WTC11 (cell line): ENCODE data around the gene UNC93B1. TPM values are rescaled to one million over a fixed set of nuclear protein-coding genes. Genes with fewer than 3 reads are reported as not detected.

Source experiments
- ATAC-seq: fragments of 200-7000 bp; cut with Tn5 transposase; 2 replicates; pipeline ENCODE4 v1.10.0; 2021; ENCODE audit warnings: mild to moderate bottlenecking, moderate library complexity
- CTCF ChIA-PET: fragments of 300-600 bp; sonication (Branson Sonifier 250); formaldehyde crosslinking; loops from one replicate; lab custom pipeline; 2021; ENCODE audit warnings: antibody characterized with exemption; lab: Charles Lee
- POLR2A ChIA-PET: fragments of 350-600 bp; sonication (Branson Sonifier 250); formaldehyde crosslinking; loops from one replicate; lab custom pipeline; 2021; ENCODE audit warnings: antibody characterized with exemption; lab: Charles Lee
- DNase-seq: peaks from one replicate; pipeline ENCODE4 v3.0.0; 2021; ENCODE audit warnings: low spot score
- H3K27ac Mint-ChIP-seq: 2 replicates; pipeline ENCODE4 v1.8.0; 2021; ENCODE audit warnings: mixed read lengths
- H3K27me3 Mint-ChIP-seq: 2 replicates; pipeline ENCODE4 v1.8.0; 2021; ENCODE audit warnings: low read depth, mild to moderate bottlenecking, moderate library complexity, mixed read lengths
- H3K36me3 Mint-ChIP-seq: 2 replicates; pipeline ENCODE4 v1.8.0; 2021; ENCODE audit warnings: mixed read lengths
- H3K4me1 Mint-ChIP-seq: 2 replicates; pipeline ENCODE4 v1.8.0; 2022; ENCODE audit warnings: mixed read lengths
- H3K4me3 Mint-ChIP-seq: 2 replicates; pipeline ENCODE4 v1.8.0; 2021; ENCODE audit warnings: mild to moderate bottlenecking, moderate library complexity, mixed read lengths
- H3K9me3 Mint-ChIP-seq: 2 replicates; pipeline ENCODE4 v1.8.0; 2021; ENCODE audit warnings: mixed read lengths
- ELF4 ChIP-seq: sonication (generic); formaldehyde crosslinking; IDR thresholded peaks from 2 replicates; pipeline ENCODE4 v1.8.1; 2022; ENCODE audit warnings: low read depth, mild to moderate bottlenecking, moderate library complexity, missing genetic modification reagents
- EMX1 ChIP-seq: fragments of 250-450 bp; sonication (Bioruptor Pico); IDR thresholded peaks from 2 replicates; pipeline ENCODE4 v1.8.0; 2021; ENCODE audit warnings: mild to moderate bottlenecking
- FOXJ3 ChIP-seq: sonication (generic); formaldehyde crosslinking; IDR thresholded peaks from 2 replicates; pipeline ENCODE4 v1.9.0; 2021; ENCODE audit warnings: missing genetic modification reagents, mild to moderate bottlenecking, borderline replicate concordance
- HMGXB4 ChIP-seq: sonication (generic); formaldehyde crosslinking; IDR thresholded peaks from 2 replicates; pipeline ENCODE4 v1.8.1; 2023; ENCODE audit warnings: mild to moderate bottlenecking, moderate library complexity, missing genetic modification reagents
- IRF1 ChIP-seq: sonication (generic); formaldehyde crosslinking; IDR thresholded peaks from 2 replicates; pipeline ENCODE4 v1.8.0; 2023; ENCODE audit warnings: missing genetic modification reagents
- KAT7 ChIP-seq: sonication (generic); formaldehyde crosslinking; IDR thresholded peaks from 2 replicates; pipeline ENCODE4 v1.8.1; 2023; ENCODE audit warnings: missing genetic modification reagents, mild to moderate bottlenecking, borderline replicate concordance
- MLX ChIP-seq: sonication (generic); formaldehyde crosslinking; IDR thresholded peaks from 2 replicates; pipeline ENCODE4 v1.8.1; 2023; ENCODE audit warnings: mild to moderate bottlenecking, missing genetic modification reagents, moderate library complexity
- NR3C1 ChIP-seq: sonication (generic); formaldehyde crosslinking; conservative IDR thresholded peaks from 2 replicates; pipeline ENCODE4 v1.8.1; 2023; ENCODE audit warnings: low read depth, mild to moderate bottlenecking, missing genetic modification reagents
- RORB ChIP-seq: fragments of 250-450 bp; sonication (Bioruptor Pico); IDR thresholded peaks from 2 replicates; pipeline ENCODE4 v1.9.0; 2021; ENCODE audit warnings: mild to moderate bottlenecking
- STAT6 ChIP-seq: sonication (generic); formaldehyde crosslinking; conservative IDR thresholded peaks from 2 replicates; pipeline ENCODE4 v1.8.1; 2023; ENCODE audit warnings: mild to moderate bottlenecking, low read depth, missing genetic modification reagents, moderate library complexity
- ZNF263 ChIP-seq: sonication (generic); formaldehyde crosslinking; IDR thresholded peaks from 2 replicates; pipeline ENCODE4 v1.8.1; 2022; ENCODE audit warnings: low read depth, mild to moderate bottlenecking, moderate library complexity, missing genetic modification reagents
- ZNF425 ChIP-seq: fragments of 250-450 bp; sonication (Bioruptor Pico); conservative IDR thresholded peaks from 2 replicates; pipeline ENCODE4 v1.9.0; 2021; ENCODE audit warnings: mild to moderate bottlenecking
- ZNF532 ChIP-seq: fragments of 250-450 bp; sonication (Bioruptor Pico); IDR thresholded peaks from 2 replicates; pipeline ENCODE4 v1.9.0; 2021; ENCODE audit warnings: mild to moderate bottlenecking, borderline replicate concordance
- total RNA-seq: library from RNA; stranded (reverse); gene quantifications from 3 replicates; pipeline ENCODE4 v1.2.3, GENCODE V29; 2021

Gene UNC93B1
- total RNA-seq, 1 experiment from 2014 or later: 27.9 TPM

GRCh38 chr11:68042219-68043028, 38.5 kb upstream of the UNC93B1 start:
- Mint-ChIP-seq H3K27ac (no peak overlapping the region), H3K4me3 (no peak overlapping the region), H3K36me3 (no peaks in the 10 kb centered on the region), H3K27me3 (no peaks in the 10 kb centered on the region), H3K4me1 (peaks cover 15% of the 10 kb centered on the region), H3K9me3 (no peaks in the 10 kb centered on the region)
- ATAC-seq (no peak), DNase-seq (no peak)
- TF ChIP-seq ZNF425 (CRISPR knock-in tag): no peak
- TF ChIP-seq EMX1 (CRISPR knock-in tag): no peak
- no peak for TF ChIP-seq MLX
- TF ChIP-seq HMGXB4 (CRISPR knock-in tag): no peak
- TF ChIP-seq ZNF532 (CRISPR knock-in tag): no peak
- no peak for TF ChIP-seq ZNF263 (CRISPR knock-in tag)
- no peak for TF ChIP-seq NR3C1 (CRISPR knock-in tag)
- TF ChIP-seq KAT7 (CRISPR knock-in tag): no peak
- TF ChIP-seq STAT6 (CRISPR knock-in tag): no peak
- no peak for TF ChIP-seq RORB
- TF ChIP-seq ELF4 (CRISPR knock-in tag): no peak
- TF ChIP-seq FOXJ3 (CRISPR knock-in tag): no peak
- TF ChIP-seq IRF1 (CRISPR knock-in tag): no peak
- POLR2A ChIA-PET: interaction anchor here (0.6 to 1.1 kb wide), 2 partner anchors 9 to 55 kb away, joined by 3 read pairs; no protein-coding TSS in a partner anchor
- CTCF ChIA-PET: interaction anchor here (0.6 to 2.0 kb wide), 10 partner anchors 9 to 215 kb away, joined by 3 to 8 read pairs (median 4); partner anchors contain the start of gene ALDH3B1
